Heart left ventricle (tissue), 13 donors: ENCODE results near the gene CNTNAP4.

Experiments
- POLR2A ChIP-seq, 2 donors: fragments of 450-650 bp; IDR thresholded peaks; one replicate each; pipeline ENCODE4 v1.6.1; 2017; ENCODE audit warnings: antibody characterized with exemption in 2 of 2, mild to moderate bottlenecking in 2 of 2, moderate library complexity in 2 of 2
- TF ChIP-seq, protein P1 (sequence below), 12 donors: fragments of 200-600 bp; sonication (generic) in 4 of 12; IDR thresholded peaks; one replicate each; pipeline versions ENCODE4 v1.5.0 to v1.8.0; 2018 to 2022; ENCODE audit warnings: antibody characterized with exemption in 12 of 12, mild to moderate bottlenecking in 5 of 12
- donor health status: ischemic (EF 13 %, LVEDD 7.1; RV severe dilation, severe dysfunction).
- donor health status: DM: no; HTN: yes; CAD: no.
- donor health status: DM: no; HTN: no; CAD: no.
- donor health status: ischemic (EF 25% LVEDD 6.9; RV normal size, moderate dysfunction).
- donor health status: ischemic (EF 25% LVEDD 5.7; RV mildly dilated, moderate dysfunction).
- donor health status: ischemic (EF 35%, LVEDD 5.7; RV mildly dilated, moderate dysfunction).
- donor health status: nonischemic (EF 11% LVEDD 7.7; RV severe dilation, severe dysfunction).
- donor health status: DM: yes; HTN: yes; CAD: no.
- donor health status: PGD.
- donor health status: ischemic (EF 29% LVEDD 5.4; RV normal size, mild dysfunction).
- donor health status: nonischemic (EF 23%, LVEDD 6.1; RV moderate dilation, normal function).

GRCh38 chr16:76409706-76410105 lies 132.5 kb downstream of the CNTNAP4 start:
- TF ChIP-seq, protein P1, sequence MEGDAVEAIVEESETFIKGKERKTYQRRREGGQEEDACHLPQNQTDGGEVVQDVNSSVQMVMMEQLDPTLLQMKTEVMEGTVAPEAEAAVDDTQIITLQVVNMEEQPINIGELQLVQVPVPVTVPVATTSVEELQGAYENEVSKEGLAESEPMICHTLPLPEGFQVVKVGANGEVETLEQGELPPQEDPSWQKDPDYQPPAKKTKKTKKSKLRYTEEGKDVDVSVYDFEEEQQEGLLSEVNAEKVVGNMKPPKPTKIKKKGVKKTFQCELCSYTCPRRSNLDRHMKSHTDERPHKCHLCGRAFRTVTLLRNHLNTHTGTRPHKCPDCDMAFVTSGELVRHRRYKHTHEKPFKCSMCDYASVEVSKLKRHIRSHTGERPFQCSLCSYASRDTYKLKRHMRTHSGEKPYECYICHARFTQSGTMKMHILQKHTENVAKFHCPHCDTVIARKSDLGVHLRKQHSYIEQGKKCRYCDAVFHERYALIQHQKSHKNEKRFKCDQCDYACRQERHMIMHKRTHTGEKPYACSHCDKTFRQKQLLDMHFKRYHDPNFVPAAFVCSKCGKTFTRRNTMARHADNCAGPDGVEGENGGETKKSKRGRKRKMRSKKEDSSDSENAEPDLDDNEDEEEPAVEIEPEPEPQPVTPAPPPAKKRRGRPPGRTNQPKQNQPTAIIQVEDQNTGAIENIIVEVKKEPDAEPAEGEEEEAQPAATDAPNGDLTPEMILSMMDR (IDR thresholded peaks at IDR 0.05): no peak
- TF ChIP-seq POLR2A (IDR thresholded peaks at IDR 0.05): no peak
